GM19240 (cell line): ENCODE data around the gene SGTB.

Experiments used
- DNase-seq: peaks from one replicate; pipeline ENCODE4 v3.0.0; 2011; ENCODE audit warnings: low spot score; ENCODE audit not compliant: insufficient read length

Gene SGTB

GRCh38 chr5:65721720-65722574, at the start of gene SGTB, which contains the start of gene NLN:
Gene SGTB (minus strand): TSS chr5:65722109. CDS start chr5:65720807, 1,302 bp downstream.
Gene NLN (plus strand): TSS chr5:65722205. CDS start chr5:65722374, 169 bp downstream.
- DNase-seq = peak; percentile 59

- no peak for DNase-seq
Measured at GRCh38 chr5:65771266-65771665, 49.4 kb upstream of the SGTB start.

- no peak for DNase-seq
Measured at GRCh38 chr5:65769539-65769938, 47.6 kb upstream of the SGTB start.

GRCh38 chr5:65768723-65769346, 46.9 kb upstream of the SGTB start:
- no peak for DNase-seq

- no peak for DNase-seq
Measured at GRCh38 chr5:65767565-65767964, 45.7 kb upstream of the SGTB start.

- DNase-seq = no peak
Measured at GRCh38 chr5:65766781-65767180, 44.9 kb upstream of the SGTB start.

- DNase-seq = no peak
Measured at GRCh38 chr5:65766175-65766574, 44.3 kb upstream of the SGTB start.

GRCh38 chr5:65765582-65765981, 43.7 kb upstream of the SGTB start:
- DNase-seq = no peak

GRCh38 chr5:65762234-65762633, 40.3 kb upstream of the SGTB start:
- no peak for DNase-seq

- DNase-seq = no peak
Measured at GRCh38 chr5:65760504-65761275, 38.8 kb upstream of the SGTB start.

- DNase-seq = no peak
Measured at GRCh38 chr5:65758546-65759144, 36.7 kb upstream of the SGTB start.

GRCh38 chr5:65753189-65753588, 31.3 kb upstream of the SGTB start:
- DNase-seq = no peak

GRCh38 chr5:65750938-65751337, 29.0 kb upstream of the SGTB start:
- DNase-seq = no peak

- DNase-seq = no peak
Measured at GRCh38 chr5:65749956-65750355, 28.0 kb upstream of the SGTB start.

- no peak for DNase-seq
Measured at GRCh38 chr5:65749221-65749844, 27.4 kb upstream of the SGTB start.

- peak; percentile 34 for DNase-seq
Measured at GRCh38 chr5:65742565-65743231, 20.8 kb upstream of the SGTB start.

GRCh38 chr5:65739162-65739561, 17.3 kb upstream of the SGTB start:
- no peak for DNase-seq

GRCh38 chr5:65738305-65738704, 16.4 kb upstream of the SGTB start:
- DNase-seq = no peak

GRCh38 chr5:65737842-65738241, 15.9 kb upstream of the SGTB start:
- no peak for DNase-seq

GRCh38 chr5:65736011-65736410, 14.1 kb upstream of the SGTB start:
- no peak for DNase-seq

- DNase-seq = no peak
Measured at GRCh38 chr5:65734921-65735320, 13.0 kb upstream of the SGTB start.
